Neuron (in vitro differentiated cells): ENCODE data around the gene GPR153.

Source experiments
- H2AFZ ChIP-seq: one replicate; pipeline ENCODE4 v1.6.1; 2013; ENCODE audit warnings: low read depth, mild to moderate bottlenecking, inconsistent platforms, low read length, moderate library complexity
- H3K27me3 ChIP-seq: one replicate; pipeline ENCODE4 v1.6.1; 2013; ENCODE audit warnings: low read length; ENCODE audit not compliant: insufficient read depth
- H3K36me3 ChIP-seq: one replicate; pipeline ENCODE4 v1.6.1; 2013; ENCODE audit warnings: low read length; ENCODE audit not compliant: insufficient read depth
- H3K4me1 ChIP-seq: one replicate; pipeline ENCODE4 v1.6.1; 2013; ENCODE audit warnings: low read length; ENCODE audit not compliant: insufficient read depth
- H3K4me3 ChIP-seq: 2 replicates; pipeline ENCODE4 v1.5.1; 2013; ENCODE audit warnings: mild to moderate bottlenecking, low read length, moderate library complexity
- H3K9me3 ChIP-seq: one replicate; pipeline ENCODE4 v1.6.1; 2013; ENCODE audit warnings: low read length

GPR153 gene

DNA sequence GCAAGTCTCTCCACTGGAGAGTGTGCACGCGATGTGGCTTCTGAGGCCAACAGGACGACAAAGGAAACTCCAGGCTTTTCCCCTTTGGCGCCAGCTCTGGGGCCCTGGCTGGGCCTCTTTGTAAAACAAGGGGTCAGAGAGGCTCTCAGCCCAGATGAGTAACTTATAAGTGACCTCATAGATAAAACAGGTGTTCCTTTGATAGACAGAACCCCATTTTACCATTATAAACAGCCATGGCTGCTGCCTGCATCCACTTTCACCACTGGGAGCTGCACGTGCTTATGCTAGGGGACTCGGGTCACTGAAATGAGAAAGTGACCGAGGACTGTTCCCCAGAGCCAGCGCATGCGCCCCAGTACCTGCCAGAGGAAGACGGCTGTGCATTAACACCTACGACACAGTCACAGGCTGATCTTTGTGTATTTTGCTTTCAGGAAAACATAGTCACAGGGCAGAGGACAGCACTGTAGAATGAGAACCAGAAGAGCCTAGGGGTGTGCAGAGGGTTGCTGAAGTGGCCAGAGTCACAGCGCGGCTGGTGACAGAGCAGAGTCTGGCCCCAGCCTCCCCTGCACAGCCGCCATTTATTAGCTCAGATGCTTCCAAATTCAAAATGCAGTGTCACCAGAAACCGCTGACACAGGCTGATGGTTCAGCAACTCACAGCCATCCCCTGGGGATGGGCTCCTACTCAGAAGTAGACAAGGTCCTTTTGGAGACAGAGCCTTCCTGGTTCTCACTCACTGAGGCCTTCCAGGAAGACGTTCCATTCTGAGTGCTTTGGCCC lies 42.3 kb downstream of the GPR153 start:
- H3K4me1 ChIP-seq: peaks cover 4% of the 10 kb centered on the region
- no peaks in the 10 kb centered on the region for H3K27me3 ChIP-seq
- peaks cover 22% of the 10 kb centered on the region for H3K36me3 ChIP-seq
- no peak overlapping the region for H3K4me3 ChIP-seq
- H3K9me3 ChIP-seq: no peaks in the 10 kb centered on the region
- no peak overlapping the region for H2AFZ ChIP-seq

DNA sequence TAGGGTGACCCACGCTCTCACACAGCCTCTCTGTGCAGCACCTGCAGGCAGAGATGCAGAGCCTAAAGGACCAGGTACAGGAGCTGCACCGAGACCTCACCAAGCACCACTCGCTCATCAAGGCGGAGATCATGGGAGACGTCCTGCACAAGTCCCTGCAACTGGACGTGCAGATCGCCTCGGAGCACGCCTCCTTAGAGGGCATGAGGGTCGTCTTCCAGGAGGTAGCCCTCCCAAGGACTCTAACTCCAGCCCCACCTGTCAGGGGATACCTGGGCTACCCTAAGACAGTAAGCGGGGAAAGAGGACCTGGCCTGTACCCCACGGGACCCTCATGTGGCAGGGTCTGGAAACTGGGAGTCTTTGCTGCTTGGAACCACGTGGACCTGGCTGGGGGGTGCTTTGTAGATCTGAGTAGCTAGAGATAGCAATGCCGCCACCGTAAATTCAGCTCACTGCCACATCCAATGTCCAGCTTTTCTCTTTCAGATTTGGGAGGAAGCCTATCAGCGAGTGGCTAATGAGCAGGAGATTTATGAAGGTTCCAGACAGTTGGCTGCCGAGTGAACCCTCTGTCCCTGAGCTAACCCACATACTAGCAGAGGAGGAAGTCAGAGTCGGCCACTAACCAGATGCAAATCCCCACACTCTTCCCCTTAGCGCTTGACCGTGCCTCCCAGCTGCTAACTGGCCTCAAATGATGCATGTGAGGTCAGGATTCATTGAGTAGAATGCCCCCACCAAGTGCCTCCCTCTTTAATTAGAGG lies 48.5 kb downstream of the GPR153 start:
- peaks cover 4% of the 10 kb centered on the region for H3K4me1 ChIP-seq
- no peak overlapping the region for H2AFZ ChIP-seq
- H3K9me3 ChIP-seq: no peaks in the 10 kb centered on the region
- no peaks in the 10 kb centered on the region for H3K36me3 ChIP-seq
- H3K4me3 ChIP-seq: no peak overlapping the region
- no peaks in the 10 kb centered on the region for H3K27me3 ChIP-seq

DNA sequence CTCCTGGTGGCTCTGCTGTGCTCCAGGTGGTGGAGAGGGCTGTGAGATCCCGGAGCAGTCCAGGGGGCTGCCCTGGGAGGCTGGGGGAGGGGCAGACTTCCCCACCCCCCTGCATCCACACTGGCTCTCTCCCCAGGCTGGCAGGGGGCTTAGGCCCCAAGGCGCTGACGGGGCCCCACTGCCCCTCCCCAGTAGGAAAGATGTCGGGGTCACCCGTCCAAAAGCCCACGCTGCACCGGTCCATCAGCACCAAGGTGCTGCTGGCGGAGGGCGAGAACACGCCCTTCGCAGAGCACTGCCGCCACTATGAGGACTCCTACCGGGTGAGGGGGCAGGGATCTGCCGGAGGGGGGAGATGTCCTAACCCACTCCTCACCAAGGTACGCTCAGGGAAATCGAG lies 49.2 kb downstream of the GPR153 start:
- Histone ChIP-seq H3K27me3 (no peaks in the 10 kb centered on the region), H3K36me3 (no peaks in the 10 kb centered on the region), H3K9me3 (no peaks in the 10 kb centered on the region), H2AFZ (no peak overlapping the region), H3K4me3 (no peak overlapping the region), H3K4me1 (peaks cover 4% of the 10 kb centered on the region)

DNA sequence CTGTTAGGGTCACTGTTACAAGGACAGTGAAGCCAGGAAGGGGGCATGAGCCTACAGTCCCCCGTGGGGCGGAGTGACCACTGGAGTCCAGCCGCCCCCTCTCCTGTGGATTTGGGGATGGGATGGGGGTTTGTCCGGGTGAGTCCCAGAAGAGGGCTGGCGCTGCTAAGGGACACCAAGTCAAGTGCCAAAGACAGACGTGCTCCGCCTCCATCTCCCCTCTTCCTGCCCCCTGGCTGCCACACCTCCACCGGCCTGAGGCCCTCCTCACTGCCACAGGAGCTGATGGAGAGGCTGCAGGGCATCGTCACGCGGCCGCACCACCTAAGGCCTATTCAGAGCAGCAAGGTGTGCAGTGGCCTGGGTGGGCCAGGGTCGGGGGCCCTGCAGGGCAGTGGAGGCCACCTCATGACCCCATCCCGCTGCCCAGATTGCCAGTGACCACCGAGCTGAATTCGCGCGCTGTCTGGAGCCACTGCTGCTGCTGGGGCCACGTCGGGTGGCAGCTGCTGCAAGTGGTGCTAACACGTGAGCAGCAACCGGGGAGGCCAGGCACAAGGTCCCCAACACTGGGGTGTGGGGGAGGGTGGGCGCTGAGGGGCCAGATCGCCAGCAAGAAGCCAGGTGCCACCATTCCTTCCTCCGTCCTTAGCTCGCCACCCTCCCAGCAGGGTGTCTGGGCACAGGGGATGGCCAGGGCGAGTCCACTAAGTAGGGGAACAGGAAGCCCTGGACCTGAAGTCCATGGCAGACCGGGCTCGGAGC lies 50.1 kb downstream of the GPR153 start:
- no peak overlapping the region for H2AFZ ChIP-seq
- no peaks in the 10 kb centered on the region for H3K9me3 ChIP-seq
- H3K4me1 ChIP-seq: peaks cover 4% of the 10 kb centered on the region
- H3K4me3 ChIP-seq: no peak overlapping the region
- no peaks in the 10 kb centered on the region for H3K36me3 ChIP-seq
- H3K27me3 ChIP-seq: peaks cover 7% of the 10 kb centered on the region

DNA sequence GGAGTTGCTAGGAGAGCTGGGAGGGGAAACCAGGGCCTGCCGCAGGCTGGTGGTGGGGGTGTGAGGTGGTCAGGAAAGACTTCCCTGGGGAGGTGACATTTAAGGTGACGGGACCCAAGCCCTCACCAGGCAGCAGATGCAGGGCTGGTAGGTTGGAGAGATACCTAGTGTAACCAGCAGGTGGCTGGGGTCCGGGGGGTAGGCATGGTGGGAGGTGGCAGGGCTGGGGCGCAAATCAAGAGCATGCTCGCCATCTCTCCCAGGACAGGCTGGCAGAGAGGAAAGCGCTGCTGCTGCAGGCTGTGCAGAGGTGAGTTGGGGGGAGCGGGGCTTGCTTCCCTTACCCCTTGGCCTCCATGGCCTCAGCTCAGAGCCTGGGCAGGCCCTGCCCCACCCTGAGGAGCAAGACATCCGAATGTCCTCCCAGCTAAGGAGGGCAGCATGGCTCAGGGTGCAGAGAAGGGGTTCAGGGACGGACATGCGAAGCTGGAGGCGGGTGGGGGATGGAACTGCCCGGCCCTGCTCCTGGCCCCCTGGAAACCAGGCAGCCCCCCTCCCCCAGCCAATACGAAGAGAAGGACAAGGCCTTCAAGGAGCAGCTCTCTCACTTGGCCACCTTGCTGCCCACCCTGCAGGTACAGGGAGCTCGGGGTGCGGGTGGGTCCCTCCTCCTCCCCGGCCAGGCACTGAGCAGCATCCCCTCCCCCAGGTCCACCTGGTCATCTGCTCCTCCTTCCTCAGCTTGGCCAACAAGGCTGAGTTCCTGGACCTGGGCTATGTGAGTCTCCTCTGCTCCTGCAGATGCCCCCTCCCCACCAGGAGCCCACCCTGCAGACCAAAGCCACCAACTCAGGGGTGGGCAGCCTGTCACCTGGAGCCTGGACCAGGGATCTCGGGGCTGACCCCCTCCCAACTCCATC lies 51.0 kb downstream of the GPR153 start:
- no peaks in the 10 kb centered on the region for H3K9me3 ChIP-seq
- peaks cover 6% of the 10 kb centered on the region for H3K4me1 ChIP-seq
- H3K36me3 ChIP-seq: no peaks in the 10 kb centered on the region
- peak overlapping the region; percentile 44 for H3K4me3 ChIP-seq
- H3K27me3 ChIP-seq: peaks cover 10% of the 10 kb centered on the region
- no peak overlapping the region for H2AFZ ChIP-seq

DNA sequence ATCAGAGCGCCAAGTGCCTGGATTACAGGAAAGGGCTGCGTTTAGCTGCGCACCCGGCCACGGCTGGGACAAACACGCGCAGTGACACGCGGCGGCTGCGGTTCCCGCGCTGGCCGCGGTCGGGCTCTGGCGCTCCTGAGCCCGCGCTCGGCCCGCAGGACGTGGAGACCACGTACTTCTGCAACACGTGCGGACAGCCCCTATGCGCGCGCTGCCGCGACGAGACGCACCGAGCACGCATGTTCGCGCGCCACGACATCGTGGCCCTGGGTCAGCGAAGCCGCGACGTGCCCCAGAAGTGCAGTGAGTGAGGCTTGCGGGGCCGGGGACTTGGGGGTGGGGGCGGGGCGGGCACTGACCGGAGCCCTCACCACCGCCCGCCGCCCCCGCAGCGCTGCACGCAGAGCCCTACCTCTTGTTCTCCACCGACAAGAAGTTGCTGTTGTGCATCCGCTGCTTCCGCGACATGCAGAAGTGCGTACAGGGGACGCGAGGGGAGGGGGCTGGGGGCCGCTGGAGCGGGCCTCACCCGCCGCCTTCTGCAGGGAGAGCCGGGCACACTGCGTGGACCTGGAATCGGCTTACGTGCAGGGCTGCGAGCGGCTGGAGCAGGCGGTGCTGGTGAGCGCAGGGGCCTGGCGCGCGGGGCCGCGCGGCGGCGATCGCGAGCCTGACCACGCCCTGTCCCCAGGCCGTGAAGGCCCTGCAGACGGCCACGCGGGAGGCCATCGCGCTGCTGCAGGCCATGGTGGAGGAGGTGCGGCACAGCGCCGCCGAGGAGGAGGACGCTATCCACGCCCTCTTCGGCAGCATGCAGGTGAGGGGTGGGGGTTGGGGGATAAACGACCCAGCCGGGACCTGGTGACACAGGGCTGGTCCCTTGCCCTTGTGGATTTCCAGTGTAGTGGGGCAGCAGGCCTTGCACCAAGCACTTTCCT lies 51.9 kb downstream of the GPR153 start:
- Histone ChIP-seq H3K4me1 (peaks cover 6% of the 10 kb centered on the region), H3K27me3 (peaks cover 10% of the 10 kb centered on the region), H3K9me3 (no peaks in the 10 kb centered on the region), H3K4me3 (peak overlapping the region; percentile 44), H3K36me3 (no peaks in the 10 kb centered on the region), H2AFZ (no peak overlapping the region)

DNA sequence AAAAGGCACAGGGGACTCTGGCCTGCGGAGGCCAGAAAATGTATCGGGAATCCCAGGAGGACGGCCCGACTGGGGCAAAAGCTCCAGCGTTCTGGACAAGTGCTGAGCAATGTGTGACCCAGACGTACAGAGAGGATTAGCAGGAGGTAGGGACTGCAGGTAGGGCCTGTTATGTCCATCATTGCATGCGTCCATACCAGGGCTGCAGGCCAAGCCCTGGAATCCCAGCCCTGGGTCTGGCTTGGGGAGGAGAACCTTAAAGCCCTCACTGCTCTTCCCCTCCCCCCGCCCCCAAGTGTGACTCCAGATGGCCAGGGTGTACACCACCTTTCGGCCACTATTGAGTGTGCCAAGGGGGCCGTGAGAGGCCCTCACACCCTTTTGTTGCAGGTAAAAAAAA lies 53.0 kb downstream of the GPR153 start:
- Histone ChIP-seq H3K9me3 (no peaks in the 10 kb centered on the region), H3K36me3 (no peaks in the 10 kb centered on the region), H3K27me3 (peaks cover 10% of the 10 kb centered on the region)

DNA sequence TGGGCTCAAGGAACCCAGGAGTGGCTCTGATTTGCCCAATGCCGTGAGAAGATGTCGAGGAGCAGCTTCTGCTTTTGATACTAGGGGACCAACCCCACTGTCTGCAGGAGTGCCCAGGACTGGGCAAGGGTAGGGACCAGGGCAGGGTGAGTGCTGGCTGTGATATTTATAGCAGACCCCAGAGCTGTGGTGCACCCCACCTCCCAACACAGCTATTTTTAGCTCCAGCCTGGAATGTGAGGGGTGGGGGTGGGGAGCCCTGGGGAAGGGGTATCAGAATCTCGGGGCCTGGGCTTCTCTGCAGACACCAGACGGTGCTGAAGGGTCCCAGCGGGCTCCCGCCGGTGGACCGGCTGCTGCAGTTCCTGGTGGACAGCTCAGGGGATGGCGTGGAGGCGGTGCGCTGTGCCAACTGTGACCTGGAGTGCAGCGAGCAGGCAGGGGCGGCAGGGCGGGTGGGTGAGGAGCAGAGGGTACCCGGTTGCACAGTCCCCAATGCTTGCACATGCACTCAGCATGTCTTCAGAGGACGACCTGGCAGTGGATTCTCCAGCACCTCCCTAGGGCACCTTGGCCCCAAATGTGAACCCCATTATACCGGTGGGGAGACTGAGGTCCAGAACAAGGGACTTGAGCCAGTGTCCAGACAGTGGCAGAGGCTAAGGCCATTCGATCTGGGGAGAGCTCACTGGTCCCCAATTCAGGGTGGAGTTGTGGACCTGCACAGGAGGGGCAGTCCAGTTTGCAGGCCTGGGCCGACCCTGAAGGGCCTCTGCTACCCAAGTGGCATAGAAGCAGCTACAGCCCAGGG lies 53.6 kb downstream of the GPR153 start:
- no peak overlapping the region for H3K4me3 ChIP-seq
- H3K4me1 ChIP-seq: peaks cover 6% of the 10 kb centered on the region
- H3K9me3 ChIP-seq: no peaks in the 10 kb centered on the region
- no peaks in the 10 kb centered on the region for H3K36me3 ChIP-seq
- peaks cover 10% of the 10 kb centered on the region for H3K27me3 ChIP-seq
- H2AFZ ChIP-seq: no peak overlapping the region

More for the DNA sequence above, 53.0 kb downstream of the GPR153 start:
- Histone ChIP-seq H3K4me3 (no peak overlapping the region), H2AFZ (no peak overlapping the region), H3K4me1 (peaks cover 6% of the 10 kb centered on the region)

DNA sequence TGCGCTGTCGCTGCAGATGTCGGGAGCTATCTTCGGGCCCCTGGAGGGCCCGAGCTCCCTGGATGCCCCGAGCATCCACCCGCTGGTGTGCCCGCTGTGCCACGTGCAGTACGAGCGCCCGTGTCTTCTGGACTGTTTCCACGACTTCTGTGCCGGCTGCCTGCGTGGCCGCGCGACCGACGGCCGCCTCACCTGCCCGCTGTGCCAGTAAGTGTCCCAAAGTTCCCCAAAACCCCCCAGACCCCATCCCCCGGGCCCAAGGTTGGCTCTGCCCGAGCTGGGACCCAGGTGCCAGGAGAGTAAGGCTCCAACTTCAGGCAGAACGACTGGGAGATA lies 54.4 kb downstream of the GPR153 start:
- Histone ChIP-seq H3K4me3 (no peak overlapping the region), H2AFZ (no peak overlapping the region), H3K9me3 (no peaks in the 10 kb centered on the region), H3K36me3 (no peaks in the 10 kb centered on the region), H3K4me1 (peaks cover 6% of the 10 kb centered on the region), H3K27me3 (peaks cover 10% of the 10 kb centered on the region)

DNA sequence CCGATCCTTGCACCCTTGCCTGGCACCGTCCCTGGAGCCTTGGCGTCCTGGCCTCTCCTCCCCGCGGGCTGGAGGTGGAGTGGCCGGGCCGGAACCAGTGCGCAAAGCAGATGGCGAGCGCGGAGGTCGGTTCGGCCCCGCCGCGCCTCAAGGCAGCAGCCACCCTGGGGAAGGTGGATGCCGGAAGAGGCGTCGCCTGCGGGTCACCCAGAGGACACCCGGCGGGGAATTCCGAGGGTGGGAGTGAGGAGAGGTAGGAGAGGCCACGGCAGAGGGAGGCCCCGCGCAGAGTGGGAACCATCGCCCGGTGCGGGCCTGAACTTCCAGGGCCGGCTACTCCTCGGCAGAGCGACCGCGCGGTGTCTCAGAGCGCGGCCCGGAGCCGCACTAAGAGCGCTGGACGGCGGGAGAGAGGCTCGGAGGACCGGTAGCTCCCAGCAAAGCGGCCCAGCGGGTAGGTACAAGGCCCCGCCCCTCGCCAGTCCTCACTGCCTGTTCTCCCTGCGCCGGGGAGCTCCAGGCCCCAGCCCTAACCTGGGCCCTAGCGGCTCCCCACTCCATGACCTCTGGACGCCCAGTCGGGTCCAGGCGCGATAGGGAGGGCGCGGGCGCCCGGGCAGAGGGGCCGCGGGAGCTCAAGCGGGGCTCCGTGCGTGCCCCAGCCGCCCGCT lies 54.9 kb downstream of the GPR153 start, which contains the start of gene RNF207:
Gene RNF207, plus strand, starts transcription at position 271 of the 671 bp plus-strand sequence. CDS start 417 bp downstream, outside the sequence.
- Histone ChIP-seq H2AFZ (no peak within 1 kb of the TSS), H3K36me3 (no peaks in the 10 kb centered on the region), H3K4me3 (no peak within 1 kb of the TSS), H3K4me1 (peaks cover 6% of the 10 kb centered on the region), H3K9me3 (no peaks in the 10 kb centered on the region), H3K27me3 (peaks cover 10% of the 10 kb centered on the region)

DNA sequence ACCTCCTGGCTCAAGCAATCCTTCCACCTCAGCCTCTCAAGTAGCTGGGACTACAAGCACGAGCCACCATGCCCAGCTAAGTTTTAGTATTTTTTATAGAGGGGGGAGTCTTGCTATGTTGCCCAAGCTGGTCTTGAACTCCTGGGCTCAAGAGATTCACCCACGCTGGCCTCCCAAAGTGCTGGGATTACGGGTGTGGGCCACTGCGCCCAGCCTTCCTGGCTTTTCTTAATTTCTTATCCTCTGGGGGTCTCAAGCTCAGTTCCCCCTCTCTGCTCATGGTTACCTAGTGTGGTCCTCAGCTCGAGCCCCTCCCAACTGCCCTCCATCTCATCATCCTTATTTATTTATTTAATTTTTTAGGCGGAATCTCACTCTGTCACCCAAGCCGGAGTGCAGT lies 58.6 kb downstream of the GPR153 start:
- Histone ChIP-seq H3K27me3 (peaks cover 10% of the 10 kb centered on the region), H3K4me3 (no peak overlapping the region), H2AFZ (no peak overlapping the region), H3K4me1 (peaks cover 21% of the 10 kb centered on the region), H3K9me3 (no peaks in the 10 kb centered on the region), H3K36me3 (peaks cover 6% of the 10 kb centered on the region)
